Measurements from ENCODE around the gene NTM.

NTM gene

DNA sequence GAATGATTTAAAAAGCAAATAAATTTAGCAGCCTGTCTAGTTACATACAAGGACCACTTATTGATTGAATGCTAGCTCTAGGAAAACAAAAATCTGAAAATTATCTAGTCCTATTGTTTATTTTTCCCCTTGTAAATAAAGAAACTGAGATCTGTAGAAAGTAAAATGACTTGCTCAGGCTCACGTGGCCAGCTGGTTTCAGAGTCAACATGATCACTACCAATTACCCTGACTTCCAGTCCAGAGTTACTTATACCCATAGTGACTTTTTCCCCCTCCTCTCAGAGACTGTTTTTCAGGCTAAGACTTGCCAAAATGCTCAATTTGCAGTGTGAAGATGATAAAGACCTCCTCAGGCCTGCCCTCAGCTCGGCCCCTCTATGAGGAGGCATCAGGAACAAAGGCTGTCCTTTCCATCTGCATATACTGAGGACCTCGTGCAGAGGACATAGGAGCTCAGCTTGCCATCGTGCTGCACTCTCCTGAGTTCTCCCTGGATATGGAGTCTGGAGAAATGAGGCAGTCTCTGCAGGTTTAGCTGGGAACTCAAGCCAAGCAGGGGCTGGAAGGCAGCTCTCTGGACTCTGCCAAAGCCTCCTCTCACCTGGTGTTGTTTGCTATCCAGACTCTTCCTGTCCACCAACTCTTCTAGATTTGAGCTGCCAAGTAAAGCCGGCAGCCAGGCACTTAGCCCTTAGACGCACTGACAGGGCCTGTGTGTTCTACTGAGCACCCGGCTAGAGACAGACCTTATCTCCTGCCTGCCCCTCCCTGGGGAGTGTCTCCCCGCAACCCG lies 883.3 kb downstream of the NTM start:
- no peak for DNase-seq (ENCODE audit: low read depth, low spot score)

DNA sequence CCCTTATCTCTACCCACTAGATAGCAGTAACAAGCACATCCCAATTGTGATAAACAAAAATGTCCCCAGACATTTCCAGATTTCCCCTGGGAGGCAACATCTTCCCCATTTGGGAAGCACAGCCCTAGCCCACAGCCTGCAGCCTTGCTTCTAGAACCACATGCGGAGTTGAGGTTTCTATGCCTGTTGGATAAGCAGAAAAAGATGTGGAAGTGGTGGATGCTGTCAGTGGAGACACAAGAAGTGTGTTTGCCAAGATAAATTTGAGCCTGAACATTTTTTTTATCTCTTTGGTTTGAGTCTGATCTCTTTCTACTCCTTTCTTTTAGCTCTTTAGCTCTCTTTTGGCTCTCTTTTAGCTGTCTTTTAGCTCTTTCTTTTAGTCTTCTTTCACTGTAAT lies 884.5 kb downstream of the NTM start:
- no peak for DNase-seq (ENCODE audit: low read depth, low spot score)

DNA sequence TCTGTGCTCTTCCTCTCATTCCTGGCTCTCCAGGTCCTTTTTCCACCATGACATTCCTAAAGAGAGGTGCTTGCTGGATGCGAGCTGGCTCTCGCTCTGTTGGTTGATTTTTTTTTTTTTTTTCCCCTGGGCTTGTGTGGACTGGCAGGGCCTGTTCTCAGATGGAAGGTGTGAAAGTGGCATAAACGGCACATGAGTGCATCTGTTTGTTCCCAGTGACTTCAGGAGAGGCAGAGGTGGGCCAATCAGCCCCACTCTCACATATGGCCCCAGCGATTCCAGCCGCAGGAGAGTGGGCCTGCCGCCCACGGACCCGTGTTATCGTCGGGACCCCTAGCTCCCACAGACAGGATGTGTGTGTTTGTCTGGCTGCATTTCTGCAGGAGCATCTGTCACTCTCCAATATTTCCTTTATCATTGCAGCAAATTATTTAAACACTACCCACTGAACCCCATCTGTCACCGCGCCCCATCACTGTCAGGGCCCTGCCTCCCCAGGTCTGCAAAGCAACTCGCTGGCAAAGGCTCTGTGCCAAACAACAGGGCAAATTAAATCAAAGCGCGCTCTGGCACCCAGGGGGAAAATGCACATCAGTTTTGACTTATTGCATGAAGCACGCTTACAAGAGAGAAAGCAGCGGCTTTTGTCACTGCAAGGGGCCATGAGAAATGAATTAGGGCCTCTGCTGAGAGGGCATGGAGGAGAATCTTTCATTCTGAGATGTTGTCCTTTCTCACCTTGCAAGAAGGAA lies 886.3 kb downstream of the NTM start:
- DNase-seq (ENCODE audit: low read depth, low spot score): no peak

GRCh38 chr11:132257871-132258270 lies 887.5 kb downstream of the NTM start:
- DNase-seq (ENCODE audit: low read depth, low spot score): no peak

- no peak for DNase-seq (ENCODE audit: low read depth, low spot score)
Measured at GRCh38 chr11:132258875-132259274, 888.5 kb downstream of the NTM start.

DNA sequence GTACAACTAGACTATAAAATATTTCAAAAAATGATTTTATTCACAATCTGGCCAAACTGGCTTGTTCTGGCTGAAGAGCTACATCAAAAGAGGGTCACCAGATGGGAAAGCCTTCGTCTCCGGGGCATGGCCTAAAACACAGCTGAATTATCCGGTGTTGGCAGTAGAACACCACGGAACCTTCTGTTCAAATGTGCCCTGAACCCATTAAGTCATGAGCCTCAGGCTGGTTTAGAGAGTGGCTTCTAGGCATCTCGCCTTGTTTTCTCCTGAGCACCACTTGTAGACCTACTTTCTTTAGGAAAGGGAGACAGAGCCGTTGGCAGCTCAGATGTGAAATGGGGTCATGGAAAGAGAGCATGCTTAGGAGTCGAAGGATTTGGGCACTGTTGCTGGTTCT lies 890.2 kb downstream of the NTM start:
- no peak for DNase-seq (ENCODE audit: low read depth, low spot score)

DNA sequence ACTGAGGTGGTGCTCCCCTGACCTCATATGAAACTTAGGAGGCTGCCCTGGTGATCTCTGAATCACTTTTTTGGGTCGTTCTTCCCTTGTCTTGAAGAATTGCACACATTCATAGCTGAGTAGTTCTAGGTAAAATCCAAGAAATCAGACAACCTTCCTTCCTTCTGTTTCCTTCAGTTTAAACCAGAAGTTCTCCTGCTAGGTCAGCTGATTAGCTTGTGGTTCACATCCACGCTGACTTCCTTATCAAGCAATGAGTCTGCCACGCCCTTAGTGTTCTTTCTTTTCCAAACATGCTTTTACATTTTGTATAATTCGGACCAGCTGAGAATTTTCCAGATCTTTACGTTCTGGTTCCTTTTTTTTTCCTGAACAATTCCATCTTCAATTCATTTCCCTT lies 892.8 kb downstream of the NTM start:
- DNase-seq (ENCODE audit: low read depth, low spot score): no peak

- DNase-seq (ENCODE audit: low read depth, low spot score): no peak
Measured at GRCh38 chr11:132263875-132264274, 893.5 kb downstream of the NTM start.

DNA sequence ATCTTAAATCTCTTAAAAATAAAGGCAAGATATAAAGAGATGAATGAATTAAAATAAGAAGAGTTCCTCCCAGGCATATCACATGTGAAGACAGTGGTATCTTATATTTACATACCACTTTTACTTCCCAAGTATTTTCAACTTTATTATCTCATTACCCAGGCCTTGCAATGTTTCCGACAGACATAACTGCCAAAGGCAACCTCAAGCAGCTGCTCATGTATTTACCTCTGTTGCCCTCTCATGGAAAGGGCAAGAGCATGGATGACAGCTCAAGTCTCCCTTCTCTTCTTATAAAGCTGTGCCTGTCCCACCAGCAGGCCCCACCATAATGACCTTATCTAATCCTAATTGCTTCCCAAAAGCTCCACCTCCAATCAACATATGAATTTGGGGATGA lies 894.2 kb downstream of the NTM start:
- DNase-seq (ENCODE audit: low read depth, low spot score): no peak

- DNase-seq (ENCODE audit: low read depth, low spot score): no peak
Measured at GRCh38 chr11:132278801-132279574, 908.6 kb downstream of the NTM start.

DNA sequence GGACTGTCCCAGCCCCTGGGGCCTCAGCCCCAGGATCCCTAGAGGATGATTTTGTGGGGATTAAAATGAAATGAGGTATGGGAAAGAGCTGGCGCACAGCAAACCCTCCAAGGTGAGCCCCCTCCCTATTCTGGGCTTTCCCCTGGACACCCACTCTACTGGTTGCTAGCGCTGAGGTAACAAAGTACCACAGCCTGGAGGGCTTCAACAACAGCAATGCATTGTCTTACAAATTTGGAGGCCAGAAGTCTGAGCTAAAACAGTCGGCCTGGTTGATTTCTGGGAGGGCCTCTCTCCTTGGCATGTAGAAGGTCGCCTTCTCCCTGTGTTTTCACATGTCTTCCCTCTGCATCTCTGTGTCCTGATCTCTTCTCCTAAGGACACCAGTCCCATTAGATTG lies 913.6 kb downstream of the NTM start:
- DNase-seq (ENCODE audit: low read depth, low spot score): no peak

- DNase-seq (ENCODE audit: low read depth, low spot score): no peak
Measured at GRCh38 chr11:132284611-132285010, 914.2 kb downstream of the NTM start.

DNA sequence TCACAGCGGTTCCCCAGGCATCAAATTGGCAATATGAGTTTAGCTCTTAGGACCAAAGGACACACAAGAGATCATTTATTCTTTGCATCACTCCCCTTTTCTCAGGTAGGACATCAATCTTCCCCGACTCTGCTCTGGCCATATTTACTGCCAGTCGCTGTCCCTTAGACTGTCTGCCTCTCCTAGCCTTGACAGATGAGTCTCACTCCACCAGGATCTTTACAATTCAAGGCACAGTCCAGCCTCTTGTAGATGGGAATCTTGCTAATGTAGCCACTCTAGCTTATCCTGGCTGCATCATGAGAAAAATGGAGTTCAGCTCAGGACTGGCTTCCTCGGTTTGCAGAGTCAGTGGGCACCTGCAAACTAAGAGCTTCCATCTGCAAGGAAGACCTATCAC lies 915.2 kb downstream of the NTM start:
- no peak for DNase-seq (ENCODE audit: low read depth, low spot score)

DNA sequence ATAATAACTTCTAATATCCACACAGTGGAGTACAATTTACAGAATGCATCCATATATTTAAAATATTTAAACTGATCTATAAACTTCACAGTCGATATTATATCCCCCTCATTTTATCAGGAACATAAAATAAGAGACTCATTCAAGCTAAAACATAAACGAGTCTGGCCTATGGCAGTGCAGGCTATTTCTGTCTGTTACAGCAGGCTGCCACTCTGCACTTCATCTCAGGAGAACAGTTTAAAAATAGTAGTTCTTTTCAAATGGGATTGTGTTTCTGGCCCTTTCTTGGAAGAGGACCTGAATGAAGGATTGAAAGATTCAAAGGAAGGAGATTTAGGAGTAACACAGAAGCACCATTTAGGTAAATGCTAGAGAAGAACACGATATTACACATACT lies 915.7 kb downstream of the NTM start:
- DNase-seq (ENCODE audit: low read depth, low spot score): no peak

DNA sequence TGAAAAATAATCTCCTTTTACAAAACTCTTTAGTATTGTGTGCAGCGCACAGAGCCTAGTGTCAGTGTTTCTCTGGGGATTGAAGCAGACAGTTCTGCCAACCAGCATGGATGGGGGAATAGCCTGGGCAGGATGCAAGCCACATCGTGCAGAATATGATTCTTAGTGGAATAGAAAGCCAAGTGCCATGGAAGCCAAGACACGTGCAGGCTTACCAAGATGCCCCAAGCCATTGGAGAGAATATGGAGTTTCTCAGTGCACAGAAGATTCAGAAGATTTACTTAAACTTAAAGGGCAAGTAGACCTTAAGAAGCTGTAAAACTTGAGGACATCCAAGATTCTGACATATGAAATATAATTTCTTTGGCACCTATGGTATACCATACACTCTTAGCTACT lies 917.6 kb downstream of the NTM start:
- DNase-seq (ENCODE audit: low read depth, low spot score): no peak

DNA sequence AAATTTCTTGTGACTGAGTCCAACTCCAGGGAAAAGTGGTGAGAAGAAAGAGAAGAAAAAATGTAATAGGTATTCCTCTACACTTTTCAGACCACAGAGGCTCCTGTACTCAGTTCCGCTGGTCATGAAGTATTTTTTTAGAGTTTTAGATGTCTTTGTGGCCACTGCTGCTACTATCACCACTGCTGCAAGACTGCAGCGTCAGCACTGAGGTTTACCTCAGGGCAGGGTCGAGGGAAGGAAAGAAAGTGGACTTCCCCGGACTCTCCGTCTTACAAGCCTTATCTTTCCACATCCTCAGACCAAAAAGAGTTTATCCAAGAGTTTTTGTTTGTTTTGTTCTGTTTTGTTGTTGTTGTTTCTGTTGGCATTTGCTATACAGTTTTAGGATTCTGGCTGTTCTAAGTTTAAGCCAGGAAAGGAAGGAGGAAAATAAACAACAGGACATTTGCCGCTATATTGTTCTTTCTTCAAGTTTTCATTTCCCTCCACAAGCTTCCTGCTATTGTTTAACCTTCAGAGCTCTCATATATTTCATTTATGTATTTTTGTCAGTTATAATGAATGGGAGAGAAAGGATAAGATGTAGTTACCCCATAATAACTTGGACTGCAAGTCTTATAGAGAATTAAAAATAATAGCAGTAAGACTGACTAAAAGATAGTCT lies 919.3 kb downstream of the NTM start:
- DNase-seq (ENCODE audit: low read depth, low spot score): no peak

DNA sequence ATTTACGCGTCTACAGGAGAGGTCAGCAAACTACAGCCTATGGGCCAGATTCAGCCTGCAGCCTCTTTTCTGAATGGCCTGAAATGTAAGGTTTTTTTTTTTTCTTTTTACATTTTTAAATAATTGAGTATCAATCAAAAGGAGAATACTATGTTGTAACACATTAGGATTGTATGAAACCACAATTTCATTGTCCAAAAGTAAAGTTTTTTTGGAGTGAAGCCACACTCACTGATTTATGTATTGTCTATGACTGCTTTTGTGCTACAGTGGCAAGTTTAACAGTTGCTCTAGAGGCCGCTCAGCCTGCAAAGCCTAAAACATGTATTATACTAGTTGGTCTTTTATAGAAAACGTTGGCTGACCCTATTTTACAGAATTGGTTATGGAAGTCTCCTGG lies 923.2 kb downstream of the NTM start:
- DNase-seq (ENCODE audit: low read depth, low spot score): no peak

GRCh38 chr11:132296946-132297610 lies 926.7 kb downstream of the NTM start:
- DNase-seq (ENCODE audit: low read depth, low spot score): no peak

DNA sequence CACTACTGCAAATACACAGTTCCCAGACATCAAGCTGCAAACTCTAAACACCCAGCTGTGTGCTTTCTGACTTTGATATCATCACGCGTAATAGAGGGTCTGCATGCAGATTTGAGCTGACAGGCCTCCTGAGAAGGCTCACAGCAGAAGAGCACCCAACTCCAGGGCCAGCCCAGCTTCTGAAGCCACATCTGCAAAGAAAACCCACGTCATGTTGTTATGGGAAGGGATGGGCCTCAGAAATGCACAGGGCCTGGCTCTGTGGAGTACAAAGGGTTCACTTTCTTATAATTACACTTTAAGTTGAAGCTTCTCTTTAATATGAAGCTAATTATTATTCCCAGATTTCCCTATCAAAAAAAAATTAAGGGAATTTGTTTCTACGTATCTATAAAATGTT lies 927.9 kb downstream of the NTM start:
- no peak for DNase-seq (ENCODE audit: low read depth, low spot score)

GRCh38 chr11:132300283-132300682 lies 929.9 kb downstream of the NTM start:
- no peak for DNase-seq (ENCODE audit: low read depth, low spot score)

- DNase-seq (ENCODE audit: low read depth, low spot score): no peak
Measured at GRCh38 chr11:132301465-132301864, 931.0 kb downstream of the NTM start.
